D721Med (cell line): ENCODE results near the gene ARID1A.

Experiments
- DNase-seq: peaks from one replicate; pipeline ENCODE4 v3.0.0; 2011; ENCODE audit warnings: low spot score; ENCODE audit not compliant: insufficient read length
- FAIRE-seq: peaks from 2 replicates; lab custom pipeline; 2011; peaks lifted over from hg19 to GRCh38; lab: Jason Lieb, UNC
- TF ChIP-seq, protein P1 (sequence below): IDR thresholded peaks from 2 replicates; pipeline ENCODE4 v1.5.1; 2012; ENCODE audit warnings: mild to moderate bottlenecking, control low read depth; ENCODE audit not compliant: insufficient read depth; ENCODE audit errors: missing control alignments

The ARID1A gene

GRCh38 chr1:26767714-26768113, 71.9 kb downstream of the ARID1A start:
- TF ChIP-seq, protein P1, sequence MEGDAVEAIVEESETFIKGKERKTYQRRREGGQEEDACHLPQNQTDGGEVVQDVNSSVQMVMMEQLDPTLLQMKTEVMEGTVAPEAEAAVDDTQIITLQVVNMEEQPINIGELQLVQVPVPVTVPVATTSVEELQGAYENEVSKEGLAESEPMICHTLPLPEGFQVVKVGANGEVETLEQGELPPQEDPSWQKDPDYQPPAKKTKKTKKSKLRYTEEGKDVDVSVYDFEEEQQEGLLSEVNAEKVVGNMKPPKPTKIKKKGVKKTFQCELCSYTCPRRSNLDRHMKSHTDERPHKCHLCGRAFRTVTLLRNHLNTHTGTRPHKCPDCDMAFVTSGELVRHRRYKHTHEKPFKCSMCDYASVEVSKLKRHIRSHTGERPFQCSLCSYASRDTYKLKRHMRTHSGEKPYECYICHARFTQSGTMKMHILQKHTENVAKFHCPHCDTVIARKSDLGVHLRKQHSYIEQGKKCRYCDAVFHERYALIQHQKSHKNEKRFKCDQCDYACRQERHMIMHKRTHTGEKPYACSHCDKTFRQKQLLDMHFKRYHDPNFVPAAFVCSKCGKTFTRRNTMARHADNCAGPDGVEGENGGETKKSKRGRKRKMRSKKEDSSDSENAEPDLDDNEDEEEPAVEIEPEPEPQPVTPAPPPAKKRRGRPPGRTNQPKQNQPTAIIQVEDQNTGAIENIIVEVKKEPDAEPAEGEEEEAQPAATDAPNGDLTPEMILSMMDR: no peak
- DNase-seq: no peak
- no peak for FAIRE-seq

DNA sequence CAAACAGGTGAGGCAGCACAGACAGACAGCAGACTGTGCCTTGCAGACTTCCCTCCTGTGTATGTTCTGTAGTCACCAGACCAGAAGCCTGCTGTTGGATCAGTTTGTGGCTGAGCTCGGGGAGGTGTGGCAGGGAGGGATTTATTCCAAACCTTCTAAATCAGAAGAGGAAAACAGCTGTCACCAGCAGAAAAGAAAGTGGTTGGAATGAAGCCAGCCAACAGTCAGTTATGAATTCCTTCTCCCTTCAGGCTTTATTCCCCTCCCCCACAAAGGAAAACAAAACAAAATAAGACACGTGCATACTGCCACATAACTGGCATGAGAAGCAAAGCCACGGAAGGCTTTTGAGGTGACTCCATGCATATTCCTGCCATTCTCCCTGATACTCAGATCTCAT, 72.9 kb downstream of the ARID1A start:
- no peak for FAIRE-seq
- TF ChIP-seq, protein P1: no peak
- DNase-seq: no peak

- FAIRE-seq (no peak), DNase-seq (no peak)
- TF ChIP-seq, protein P1: no peak
Observed at GRCh38 chr1:26771285-26771642, 75.4 kb downstream of the ARID1A start.

GRCh38 chr1:26771643-26772321, 76.0 kb downstream of the ARID1A start:
- no peak for FAIRE-seq
- DNase-seq: peak; percentile 39
- TF ChIP-seq, protein P1: no peak

- DNase-seq (no peak), FAIRE-seq (no peak)
- TF ChIP-seq, protein P1: no peak
Observed at GRCh38 chr1:26772687-26773086, 76.9 kb downstream of the ARID1A start.

DNA sequence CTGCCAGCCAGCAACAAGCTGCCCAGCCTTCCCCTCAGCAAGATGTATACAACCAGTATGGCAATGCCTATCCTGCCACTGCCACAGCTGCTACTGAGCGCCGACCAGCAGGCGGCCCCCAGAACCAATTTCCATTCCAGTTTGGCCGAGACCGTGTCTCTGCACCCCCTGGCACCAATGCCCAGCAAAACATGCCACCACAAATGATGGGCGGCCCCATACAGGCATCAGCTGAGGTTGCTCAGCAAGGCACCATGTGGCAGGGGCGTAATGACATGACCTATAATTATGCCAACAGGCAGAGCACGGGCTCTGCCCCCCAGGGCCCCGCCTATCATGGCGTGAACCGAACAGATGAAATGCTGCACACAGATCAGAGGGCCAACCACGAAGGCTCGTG, 78.6 kb downstream of the ARID1A start:
- FAIRE-seq (no peak), DNase-seq (no peak)
- TF ChIP-seq, protein P1: no peak

GRCh38 chr1:26775666-26776065, 79.9 kb downstream of the ARID1A start:
- DNase-seq (no peak), FAIRE-seq (no peak)
- TF ChIP-seq, protein P1: no peak
